GM19193 (cell line): ENCODE measurements around the gene IL16.

ENCODE experiments used
- POLR2A ChIP-seq: IDR thresholded peaks from 4 replicates; pipeline ENCODE4 v1.6.1; 2011; ENCODE audit not compliant: insufficient read depth, insufficient read length; ENCODE audit errors: extremely low read depth

IL16 gene

DNA sequence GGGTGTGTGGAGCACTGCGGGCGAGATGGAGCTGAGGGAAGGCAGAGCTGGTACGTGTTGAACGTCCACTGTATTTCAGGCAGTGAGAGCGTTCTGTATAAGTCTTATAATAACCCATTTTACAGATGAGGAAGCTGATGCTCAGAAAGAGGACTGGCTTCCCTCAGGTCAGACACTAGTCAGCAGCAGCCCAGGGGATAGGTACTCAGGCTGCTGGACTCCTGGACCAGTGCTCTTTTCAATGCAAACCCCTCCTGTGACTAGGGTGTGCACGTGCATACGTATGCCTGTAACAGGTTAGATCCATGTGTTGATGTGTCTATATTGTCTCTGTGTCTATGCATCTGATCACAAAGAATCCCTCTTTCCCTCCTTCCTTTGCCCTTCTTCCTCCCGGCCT lies 8.3 kb upstream of the IL16 start:
- TF ChIP-seq POLR2A = no peak

DNA sequence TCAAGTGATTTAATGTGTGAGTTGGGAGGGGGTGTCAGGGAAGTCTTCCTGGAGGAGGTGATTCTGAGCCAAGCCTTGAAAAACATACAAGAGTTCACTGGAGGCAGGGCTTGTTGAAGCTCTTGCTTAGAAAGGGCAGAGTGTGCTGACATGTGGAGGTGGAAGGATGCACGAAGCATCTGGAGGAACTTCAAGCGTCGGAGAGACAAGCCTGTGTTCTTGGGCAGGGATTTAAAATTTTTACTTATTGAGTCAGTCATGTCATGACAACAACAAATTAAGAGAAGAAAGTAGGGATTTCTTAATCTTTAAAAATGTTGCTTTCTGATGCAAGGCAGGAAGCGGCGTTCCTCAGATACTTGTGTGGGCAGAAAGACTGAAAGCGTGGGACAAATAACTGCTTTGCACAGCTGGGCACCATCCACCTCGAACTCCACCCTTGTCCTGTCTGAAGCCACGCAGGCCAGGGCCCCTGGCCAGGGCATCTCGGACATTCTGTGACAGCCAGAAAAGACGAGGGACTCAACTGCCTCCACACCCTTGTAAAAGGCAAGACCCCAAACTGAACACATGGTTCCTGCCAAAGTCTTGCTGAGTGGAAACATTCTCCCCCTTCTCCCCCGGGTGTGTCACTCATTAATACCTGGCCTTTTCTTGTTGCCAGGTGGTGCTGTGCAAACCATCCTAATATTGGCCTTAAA lies 6.9 kb upstream of the IL16 start:
- no peak for TF ChIP-seq POLR2A

DNA sequence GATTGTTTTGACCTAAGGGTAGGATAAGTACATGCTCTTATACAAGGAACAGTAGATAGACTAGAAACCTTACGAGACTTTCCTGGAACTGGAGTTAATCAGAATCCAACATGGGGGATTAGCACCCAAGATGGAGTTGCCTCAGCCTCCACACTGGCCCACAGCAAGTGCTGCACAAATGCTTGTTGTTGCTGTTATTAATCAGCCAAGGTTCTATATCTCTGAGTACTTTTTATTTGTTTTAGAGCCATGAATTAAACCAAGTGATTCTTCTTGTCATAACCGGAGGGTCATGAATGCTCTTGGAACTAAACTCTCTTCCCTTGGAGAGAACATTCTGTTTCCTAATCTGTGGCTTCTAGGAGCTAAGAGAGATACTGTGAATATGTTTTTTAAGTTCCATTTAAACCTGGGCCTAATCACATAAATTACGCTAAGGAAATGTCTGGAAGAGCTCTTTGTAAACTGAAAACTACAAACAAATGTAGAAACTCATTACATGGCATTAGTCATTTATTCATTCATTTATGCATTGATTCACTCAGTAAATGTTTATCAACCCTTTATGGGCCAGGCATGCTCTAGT lies 5.7 kb upstream of the IL16 start:
- no peak for TF ChIP-seq POLR2A

DNA sequence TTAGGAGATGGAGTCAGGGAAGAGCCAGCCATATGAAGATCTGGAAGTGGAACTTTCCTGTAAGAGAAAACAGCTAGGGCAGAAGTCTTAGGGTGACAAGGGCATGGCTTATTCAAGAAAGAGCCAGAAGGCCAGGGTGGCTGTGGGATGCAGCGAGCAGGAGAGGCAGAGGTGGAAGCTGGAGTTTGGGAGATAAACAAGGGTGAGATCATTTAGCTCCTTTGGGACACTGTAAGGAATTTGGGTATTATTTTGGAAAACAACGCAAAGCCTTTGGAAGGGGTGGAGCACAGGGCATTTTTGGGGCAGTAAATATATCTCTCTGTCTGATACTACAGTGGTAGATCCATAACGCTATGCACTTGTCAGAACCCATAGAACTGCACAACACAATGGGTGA lies 5.0 kb upstream of the IL16 start:
- no peak for TF ChIP-seq POLR2A

DNA sequence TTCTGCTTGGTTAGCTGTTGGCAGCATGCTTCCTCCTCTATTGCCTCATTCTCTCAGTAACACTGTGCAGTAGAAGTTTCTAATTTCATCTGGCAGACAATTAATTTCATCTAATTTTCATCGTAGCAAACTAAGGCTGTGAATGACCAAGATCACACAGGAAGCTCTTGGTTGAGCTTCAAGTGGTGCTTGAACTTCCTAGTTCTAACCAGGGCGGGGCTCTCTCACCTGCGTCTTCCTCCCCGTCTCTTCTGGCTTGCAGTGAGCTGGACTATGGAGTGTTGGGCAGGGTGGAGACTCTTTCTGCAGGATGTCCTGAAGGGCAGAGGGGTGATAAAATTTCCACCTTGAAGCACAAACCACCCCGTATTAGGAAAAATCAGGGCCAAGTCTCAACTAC lies 2.0 kb upstream of the IL16 start:
- no peak for TF ChIP-seq POLR2A

DNA sequence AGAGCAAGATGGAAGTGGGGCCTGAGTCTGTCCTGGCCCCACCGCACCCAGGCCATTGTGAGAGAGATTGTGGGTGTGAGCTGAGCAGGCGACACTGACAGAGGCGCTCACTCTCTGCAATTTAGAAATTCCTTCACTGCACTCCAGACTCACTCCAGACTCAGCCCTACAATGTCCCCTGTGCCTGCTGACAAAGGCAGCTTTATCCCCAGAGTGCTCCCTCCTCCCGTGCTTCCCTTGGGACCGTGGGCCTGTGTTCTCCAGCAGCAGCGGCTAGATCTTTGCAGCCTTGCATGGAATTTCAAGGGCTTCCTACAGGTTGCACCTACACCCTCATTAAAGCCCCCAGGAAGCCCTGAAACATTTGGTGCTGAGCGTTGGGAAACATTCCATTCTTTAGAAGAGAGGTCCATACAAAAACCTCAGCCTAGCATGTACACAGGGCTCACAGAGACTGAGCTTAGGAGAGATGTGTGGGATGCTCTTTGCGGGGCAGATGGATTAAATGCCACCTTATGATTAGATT lies 1.3 kb upstream of the IL16 start:
- no peak for TF ChIP-seq POLR2A

DNA sequence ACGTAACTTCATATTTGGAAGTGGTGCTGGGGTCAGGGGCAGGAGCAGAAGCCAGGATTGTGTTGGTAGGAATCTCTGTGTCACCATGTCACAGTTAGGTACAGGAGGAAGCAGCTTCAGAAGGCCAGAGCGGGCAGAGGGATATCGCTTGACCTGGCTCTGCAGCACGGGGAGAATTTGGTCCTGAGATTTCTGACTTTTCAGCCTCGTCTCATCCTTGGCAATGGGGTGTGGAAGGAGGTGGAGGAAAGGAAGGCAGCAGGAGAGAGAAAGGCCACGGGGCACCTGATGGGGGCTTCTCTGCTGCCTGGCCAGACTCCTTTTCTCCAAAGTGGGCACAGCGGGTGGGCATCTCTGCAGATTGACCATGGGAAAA lies 564 bp downstream of the IL16 start:
- TF ChIP-seq POLR2A = no peak

DNA sequence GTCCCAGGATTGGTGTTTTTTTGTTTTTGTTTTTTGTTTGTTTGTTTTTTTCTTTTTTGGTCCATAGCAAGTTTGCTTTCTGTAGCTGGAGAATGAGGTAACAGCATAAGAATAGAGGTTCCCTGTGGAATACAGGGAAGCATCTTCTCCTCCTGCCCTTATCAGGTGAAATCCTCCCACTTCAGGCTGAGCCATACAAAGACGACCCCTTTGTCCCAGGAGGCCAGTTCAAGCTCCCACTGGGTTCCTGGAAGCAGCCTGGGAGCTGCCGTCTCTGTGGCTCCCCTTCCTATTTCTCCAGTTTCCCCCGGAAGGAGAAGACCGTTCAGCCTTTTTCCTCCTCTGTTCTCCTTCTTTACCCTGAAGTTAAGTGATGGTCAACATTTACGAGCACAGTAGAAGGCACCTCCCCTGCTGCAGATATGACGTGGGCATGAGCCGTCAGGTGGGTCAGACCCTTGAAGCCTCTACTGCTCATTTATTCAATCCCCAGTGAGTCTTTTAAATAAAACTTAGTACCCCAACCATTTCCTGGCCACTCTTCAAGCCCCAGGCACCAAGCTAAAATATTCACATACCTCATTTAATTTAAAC lies 1.1 kb downstream of the IL16 start:
- no peak for TF ChIP-seq POLR2A

DNA sequence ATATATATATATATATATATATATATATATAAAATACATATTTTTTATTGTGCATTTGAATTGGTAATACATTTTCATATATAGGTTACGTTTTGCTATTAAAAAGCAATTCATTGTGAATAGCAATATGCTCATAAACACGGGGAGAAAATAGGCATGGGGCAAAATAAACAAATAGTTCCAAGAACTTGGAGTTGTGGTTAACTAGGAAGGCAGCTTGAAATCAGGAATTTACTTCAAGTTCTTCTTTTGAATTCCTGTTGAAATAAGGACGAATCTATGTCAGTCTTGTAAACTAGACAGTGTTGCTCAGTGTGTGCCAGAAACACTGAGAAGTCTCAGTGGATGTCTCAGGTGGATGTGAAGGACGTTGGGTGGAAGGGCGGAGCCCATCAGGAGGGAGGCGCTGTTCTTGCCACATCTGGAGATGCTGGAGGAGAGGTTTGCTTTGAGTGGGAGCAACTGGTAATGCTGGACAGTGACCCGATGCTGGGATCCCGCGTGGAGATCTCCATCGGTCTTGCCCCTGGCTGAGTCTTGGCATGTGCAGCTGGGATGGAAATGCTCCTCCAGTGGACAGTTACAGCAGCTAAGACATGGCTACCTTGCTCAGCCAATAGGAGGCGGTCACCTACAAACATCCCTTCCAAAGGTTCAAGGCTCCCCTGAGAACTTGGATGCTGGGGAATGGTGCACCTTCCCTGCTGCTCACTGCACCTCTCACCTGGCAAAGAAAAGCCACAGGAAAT lies 2.5 kb downstream of the IL16 start:
- TF ChIP-seq POLR2A = no peak

DNA sequence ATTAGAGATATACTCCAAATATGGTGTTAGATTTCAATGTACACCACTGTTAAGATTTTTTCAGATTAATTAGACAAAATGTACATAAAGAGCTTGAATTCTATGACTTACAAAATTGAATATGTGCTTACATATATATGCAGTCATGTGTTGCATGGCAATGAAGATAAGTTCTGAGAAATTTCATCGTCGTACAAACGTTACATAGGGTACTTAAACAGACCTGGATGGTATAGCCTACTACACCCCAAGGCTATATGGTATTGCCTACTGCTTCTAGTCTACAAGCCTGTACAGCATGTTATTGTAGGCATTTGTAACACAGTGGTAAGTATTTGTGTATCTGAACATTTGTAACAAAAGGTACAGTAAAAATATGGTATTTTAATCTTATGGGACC lies 9.3 kb downstream of the IL16 start:
- TF ChIP-seq POLR2A = no peak

DNA sequence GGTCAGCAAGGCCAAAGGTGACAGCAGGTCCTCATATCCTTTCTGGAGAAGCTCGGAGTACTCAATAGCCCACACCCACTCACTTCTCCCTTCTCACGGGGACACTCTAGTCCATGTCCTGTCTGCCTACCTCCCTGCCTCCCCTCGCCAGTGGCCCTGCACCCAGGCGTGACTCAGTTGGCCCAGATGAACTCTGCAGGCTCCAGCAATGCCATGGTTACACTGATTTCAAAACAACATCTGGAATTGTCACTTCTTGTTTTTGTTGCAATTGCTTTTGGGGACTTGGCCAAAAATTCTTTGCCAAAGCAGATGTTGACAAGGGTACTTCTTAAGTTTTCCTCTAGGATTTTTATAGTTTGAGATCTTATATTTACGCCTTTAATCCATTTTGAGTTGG lies 13.0 kb downstream of the IL16 start:
- TF ChIP-seq POLR2A = no peak

DNA sequence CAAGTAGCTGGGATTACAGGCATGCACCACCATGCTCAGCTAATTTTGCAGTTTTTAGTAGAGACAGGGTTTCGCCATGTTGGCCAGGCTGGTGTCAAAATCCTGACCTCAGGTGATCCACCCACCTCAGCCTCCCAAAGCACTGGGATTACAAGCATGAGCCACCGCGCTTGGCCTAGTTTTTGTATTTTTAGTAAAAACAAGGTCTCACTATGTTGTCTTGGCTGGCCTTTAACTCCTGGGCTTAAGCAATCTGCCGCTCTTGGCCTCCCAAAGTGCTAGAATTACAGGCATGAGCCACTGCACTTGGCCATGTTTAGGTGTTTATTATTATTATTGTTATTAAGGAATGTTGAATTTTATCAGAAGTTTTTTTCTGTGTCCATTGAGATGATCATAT lies 14.7 kb downstream of the IL16 start:
- TF ChIP-seq POLR2A = no peak

DNA sequence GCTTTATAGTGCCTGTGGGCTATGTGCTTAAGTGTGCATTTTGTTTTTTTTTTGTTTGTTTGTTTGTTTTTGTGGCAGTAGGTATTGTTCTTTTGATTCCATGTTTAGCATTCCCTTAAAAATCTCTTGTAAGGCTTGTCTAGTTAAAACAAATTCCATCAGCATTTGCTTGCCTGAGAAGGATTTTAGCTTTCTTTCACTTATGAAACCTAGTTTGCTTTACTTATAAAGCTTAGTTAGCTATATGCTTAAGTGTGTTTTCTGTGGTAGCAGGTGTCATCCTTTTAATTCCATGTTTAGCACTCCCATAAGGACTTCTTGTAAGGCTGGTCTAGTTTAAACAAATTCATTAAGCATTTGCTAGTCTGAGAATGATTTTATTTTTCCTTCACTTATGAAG lies 17.3 kb downstream of the IL16 start:
- TF ChIP-seq POLR2A = no peak

DNA sequence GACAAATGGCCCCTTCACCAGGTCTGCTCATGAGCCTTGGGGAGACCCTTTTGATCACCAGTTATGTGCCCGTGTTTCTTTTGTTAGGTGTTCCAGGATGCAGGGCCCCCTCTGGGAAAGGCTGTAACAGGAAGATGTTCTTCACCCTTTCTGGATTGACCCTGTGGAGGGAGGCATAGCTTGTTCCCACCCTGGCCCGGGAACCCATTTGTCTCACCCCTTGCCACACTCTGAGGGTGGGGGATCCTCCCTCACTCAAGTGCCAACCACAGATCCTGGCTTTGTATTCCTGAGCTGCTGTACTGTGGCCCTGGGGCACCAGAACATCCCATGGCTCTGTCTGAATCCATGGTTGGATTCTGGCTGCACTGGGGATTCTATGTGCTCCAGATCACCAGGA lies 18.9 kb downstream of the IL16 start:
- no peak for TF ChIP-seq POLR2A

DNA sequence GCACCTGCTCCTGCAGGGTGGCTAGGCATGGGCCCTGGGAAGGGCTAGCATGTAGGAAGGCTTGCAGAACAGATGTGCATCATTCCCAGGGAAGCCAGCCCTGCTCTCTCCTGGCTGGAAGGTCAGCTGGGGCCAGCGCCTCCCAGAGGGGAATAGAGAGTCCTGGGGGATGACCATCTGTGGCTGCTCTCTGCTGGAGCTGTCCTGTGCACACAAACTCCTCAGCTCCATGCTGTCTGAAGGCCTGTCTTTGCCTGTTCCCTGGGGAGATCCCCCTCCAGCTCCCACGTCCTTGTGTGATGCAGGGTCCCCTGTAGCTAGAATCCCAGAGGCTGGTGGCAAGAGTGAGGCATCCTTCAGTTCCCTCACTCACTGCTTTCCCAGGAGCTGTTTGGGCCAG lies 19.3 kb downstream of the IL16 start:
- no peak for TF ChIP-seq POLR2A
